Measurements from ENCODE around the gene TTBK1. TPM values are rescaled to one million over a fixed set of nuclear protein-coding genes. Genes with fewer than 3 reads are reported as not detected.
A peak's percentile ranks its signal among the peaks of the same experiment; 100 is the strongest.

Gene TTBK1
- total and polyA plus RNA-seq, 10 donors, result 0.05 to 0.32 (median 0.09) TPM; not detected in 1

DNA sequence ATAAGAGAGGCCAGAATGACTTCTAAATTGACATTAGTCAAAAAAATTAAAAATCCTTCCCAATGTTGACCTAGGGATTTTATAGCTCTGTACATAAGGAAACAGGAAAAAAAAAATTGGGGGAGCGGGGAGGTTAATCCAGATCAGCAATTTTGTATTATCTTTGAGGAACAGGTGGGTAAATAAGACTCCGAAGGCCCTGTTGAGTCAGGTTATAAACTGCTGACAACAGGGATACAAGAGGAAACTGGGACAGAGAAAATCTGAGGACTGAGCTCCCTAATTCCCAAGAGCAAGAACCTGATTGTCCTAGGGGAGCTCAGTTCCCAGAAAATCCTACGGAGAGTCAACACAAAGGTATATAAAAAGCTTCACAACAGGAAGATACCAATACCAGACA lies 92.2 kb downstream of the TTBK1 start:
- no peaks in the 10 kb centered on the region for H3K9me3 ChIP-seq
- DNase-seq, result no peak
- H3K27me3 ChIP-seq (replicated peaks in 1 of 7), result no peaks in the 10 kb centered on the region
- intact Hi-C loops (cut with DNase I; ENCODE audit: low total_unique reads), result no loop called here
- peaks cover 0 to 49% (median 25%) of the 10 kb centered on the region in 6 donors for H3K36me3 ChIP-seq
- TF ChIP-seq POLR2AphosphoS5 (IDR thresholded peaks at IDR 0.05), result no peak
- TF ChIP-seq POLR2A (IDR thresholded peaks at IDR 0.05), result no peak
- TF ChIP-seq, protein P1, sequence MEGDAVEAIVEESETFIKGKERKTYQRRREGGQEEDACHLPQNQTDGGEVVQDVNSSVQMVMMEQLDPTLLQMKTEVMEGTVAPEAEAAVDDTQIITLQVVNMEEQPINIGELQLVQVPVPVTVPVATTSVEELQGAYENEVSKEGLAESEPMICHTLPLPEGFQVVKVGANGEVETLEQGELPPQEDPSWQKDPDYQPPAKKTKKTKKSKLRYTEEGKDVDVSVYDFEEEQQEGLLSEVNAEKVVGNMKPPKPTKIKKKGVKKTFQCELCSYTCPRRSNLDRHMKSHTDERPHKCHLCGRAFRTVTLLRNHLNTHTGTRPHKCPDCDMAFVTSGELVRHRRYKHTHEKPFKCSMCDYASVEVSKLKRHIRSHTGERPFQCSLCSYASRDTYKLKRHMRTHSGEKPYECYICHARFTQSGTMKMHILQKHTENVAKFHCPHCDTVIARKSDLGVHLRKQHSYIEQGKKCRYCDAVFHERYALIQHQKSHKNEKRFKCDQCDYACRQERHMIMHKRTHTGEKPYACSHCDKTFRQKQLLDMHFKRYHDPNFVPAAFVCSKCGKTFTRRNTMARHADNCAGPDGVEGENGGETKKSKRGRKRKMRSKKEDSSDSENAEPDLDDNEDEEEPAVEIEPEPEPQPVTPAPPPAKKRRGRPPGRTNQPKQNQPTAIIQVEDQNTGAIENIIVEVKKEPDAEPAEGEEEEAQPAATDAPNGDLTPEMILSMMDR (IDR thresholded peaks at IDR 0.05 in 8 of 11, conservative IDR thresholded peaks at IDR 0.05 in 3 of 11), result no peak
- no peak overlapping the region for H3K27ac ChIP-seq
- 85 to 92% (median 91%) methylated on average over 3 of the region's 3 CpGs for WGBS, 5 donors
- no peak overlapping the region for H3K4me3 ChIP-seq
- peaks cover 0 to 57% (median 12%) of the 10 kb centered on the region in 6 donors for H3K4me1 ChIP-seq

DNA sequence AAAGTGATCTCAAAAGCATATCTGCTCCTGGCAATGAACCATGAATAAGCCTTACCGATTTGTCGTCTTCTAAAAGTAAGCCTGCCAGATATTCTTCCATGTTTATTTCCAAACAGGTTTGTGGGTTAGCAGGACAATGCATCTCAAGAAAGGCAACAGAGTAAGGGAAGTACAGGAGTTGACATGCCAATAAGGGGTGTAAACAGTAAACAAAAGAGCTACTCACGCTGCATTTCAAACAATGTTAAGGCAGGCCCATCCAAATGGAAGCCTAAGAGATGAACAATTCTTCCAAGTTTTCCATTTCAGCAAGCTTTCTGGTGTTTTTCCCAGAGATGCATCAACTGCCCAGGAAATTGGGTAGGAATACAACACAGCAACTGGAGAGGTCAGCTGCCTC lies 93.1 kb downstream of the TTBK1 start:
- Histone ChIP-seq H3K36me3 (peaks cover 0 to 58% (median 33%) of the 10 kb centered on the region in 6 donors), H3K9me3 (no peaks in the 10 kb centered on the region), H3K27ac (peak overlapping the region in 1 of 8 donors; percentile 28), H3K27me3 (replicated peaks in 1 of 7) (no peaks in the 10 kb centered on the region), H3K4me3 (no peak overlapping the region), H3K4me1 (peaks cover 0 to 53% (median 12%) of the 10 kb centered on the region in 6 donors)
- 88 to 94% (median 90%) methylated on average over 3 of the region's 3 CpGs for WGBS, 5 donors
- TF ChIP-seq POLR2AphosphoS5 (IDR thresholded peaks at IDR 0.05) (no peak), POLR2A (IDR thresholded peaks at IDR 0.05) (no peak)
- TF ChIP-seq, protein P1 (IDR thresholded peaks at IDR 0.05 in 8 of 11, conservative IDR thresholded peaks at IDR 0.05 in 3 of 11), result no peak
- no peak for DNase-seq
- intact Hi-C loops (cut with DNase I; ENCODE audit: low total_unique reads), result no loop called here

Small RNAs within 50 kb of the gene (small RNA-seq; reads per million reads assigned to genes)
- 0 reads per million in 4 donors for gene RPL12P47

Other genes with a start within 250 kb of the TTBK1 start
- gene MEA1, start 229.5 kb upstream of the TTBK1 start, total RNA-seq, result 10 to 100 TPM; 33.3 to 51.4 (median 39.4) TPM
- 10 to 100 TPM; 79.2 to 89.4 (median 88.9) TPM for gene MEA1, start 229.5 kb upstream of the TTBK1 start, polyA plus RNA-seq
- gene KLHDC3, start 229.2 kb upstream of the TTBK1 start, total RNA-seq, result 10 to 100 TPM; 37.3 to 89.2 (median 68.7) TPM
- 10 to 100 TPM; 53.0 to 83.2 (median 54.8) TPM for gene KLHDC3, start 229.2 kb upstream of the TTBK1 start, polyA plus RNA-seq
- gene RRP36, start 221.9 kb upstream of the TTBK1 start, total RNA-seq, result 10 to 100 TPM; 34.9 to 63.4 (median 43.8) TPM
- 10 to 100 TPM; 32.0 to 39.5 (median 32.3) TPM for gene RRP36, start 221.9 kb upstream of the TTBK1 start, polyA plus RNA-seq
- 10 to 100 TPM; 11.8 to 23.1 (median 13.7) TPM for gene CUL7, start 189.6 kb upstream of the TTBK1 start, total RNA-seq
- 1 to 10 TPM; 3.6 to 7.7 (median 4.9) TPM for gene CUL7, start 189.6 kb upstream of the TTBK1 start, polyA plus RNA-seq
- 10 to 100 TPM; 11.0 to 43.4 (median 31.0) TPM for gene MRPL2, start 184.0 kb upstream of the TTBK1 start, total RNA-seq
- 10 to 100 TPM; 47.9 to 53.9 (median 52.7) TPM for gene MRPL2, start 184.0 kb upstream of the TTBK1 start, polyA plus RNA-seq
- 10 to 100 TPM; 19.6 to 27.0 (median 21.5) TPM for gene KLC4, start 183.8 kb upstream of the TTBK1 start, total RNA-seq
- 10 to 100 TPM; 13.2 to 20.0 (median 19.2) TPM for gene KLC4, start 183.8 kb upstream of the TTBK1 start, polyA plus RNA-seq
- gene PTK7, start 167.2 kb upstream of the TTBK1 start, total RNA-seq, result 10 to 100 TPM; 20.4 to 66.4 (median 35.1) TPM
- 10 to 100 TPM in 1 of 3 donors, 1 to 10 TPM in 2; 6.0 to 13.0 (median 8.7) TPM for gene PTK7, start 167.2 kb upstream of the TTBK1 start, polyA plus RNA-seq
- gene SRF, start 72.2 kb upstream of the TTBK1 start, total RNA-seq, result 10 to 100 TPM; 23.5 to 45.6 (median 29.6) TPM
- 10 to 100 TPM; 11.6 to 25.3 (median 14.3) TPM for gene SRF, start 72.2 kb upstream of the TTBK1 start, polyA plus RNA-seq
- 10 to 100 TPM; 54.0 to 81.5 (median 68.5) TPM for gene CUL9, start 61.3 kb upstream of the TTBK1 start, total RNA-seq
- gene CUL9, start 61.3 kb upstream of the TTBK1 start, polyA plus RNA-seq, result 100 to 1,000 TPM in 2 of 3 donors, 10 to 100 TPM in 1; 50.4 to 145 (median 113) TPM
- gene DNPH1, start 14.0 kb upstream of the TTBK1 start, total RNA-seq, result 10 to 100 TPM; 33.2 to 94.8 (median 54.0) TPM
- gene DNPH1, start 14.0 kb upstream of the TTBK1 start, polyA plus RNA-seq, result 100 to 1,000 TPM; 126 to 201 (median 153) TPM
- not detected for gene SLC22A7, start 54.8 kb downstream of the TTBK1 start, total RNA-seq
- gene SLC22A7, start 54.8 kb downstream of the TTBK1 start, polyA plus RNA-seq, result not detected
- 10 to 100 TPM in 1 of 7 donors, 1 to 10 TPM in 6; 6.4 to 11.6 (median 7.1) TPM for gene CRIP3, start 65.3 kb downstream of the TTBK1 start, total RNA-seq
- 10 to 100 TPM; 15.1 to 36.5 (median 35.8) TPM for gene CRIP3, start 65.3 kb downstream of the TTBK1 start, polyA plus RNA-seq
- 10 to 100 TPM; 28.9 to 56.9 (median 39.5) TPM for gene ZNF318, start 126.2 kb downstream of the TTBK1 start, total RNA-seq
- gene ZNF318, start 126.2 kb downstream of the TTBK1 start, polyA plus RNA-seq, result 10 to 100 TPM in 2 of 3 donors, 1 to 10 TPM in 1; 8.6 to 15.6 (median 10.8) TPM
- gene ABCC10, start 184.1 kb downstream of the TTBK1 start, total RNA-seq, result 10 to 100 TPM; 19.4 to 52.6 (median 35.0) TPM
- gene ABCC10, start 184.1 kb downstream of the TTBK1 start, polyA plus RNA-seq, result 10 to 100 TPM; 13.1 to 28.6 (median 28.5) TPM
- gene DLK2, start 212.1 kb downstream of the TTBK1 start, total RNA-seq, result under 1 TPM in 5 of 7 donors, not detected in 2; 0.38 to 0.68 (median 0.54) TPM
- under 1 TPM; 0.12 to 0.26 (median 0.17) TPM for gene DLK2, start 212.1 kb downstream of the TTBK1 start, polyA plus RNA-seq
- 10 to 100 TPM; 32.1 to 40.0 (median 37.7) TPM for gene TJAP1, start 234.1 kb downstream of the TTBK1 start, total RNA-seq
- 10 to 100 TPM; 13.5 to 32.1 (median 27.4) TPM for gene TJAP1, start 234.1 kb downstream of the TTBK1 start, polyA plus RNA-seq